Measurements from ENCODE around the gene GPR137. TPM values are rescaled to one million over a fixed set of nuclear protein-coding genes. Genes with fewer than 3 reads are reported as not detected.

Gene GPR137
- total RNA-seq, 1 donor: 18.5 TPM

GRCh38 chr11:64252003-64252872 lies 33.4 kb upstream of the GPR137 start:
- H3K27ac ChIP-seq (ENCODE audit: low read depth, low read length): peak overlapping the region; percentile 58
- H3K79me2 ChIP-seq (ENCODE audit: insufficient read depth, low read length): peaks cover 30% of the 10 kb centered on the region
- H3K27me3 ChIP-seq (ENCODE audit: insufficient read depth, low read length): no peaks in the 10 kb centered on the region
- H3K36me3 ChIP-seq (ENCODE audit: insufficient read depth, low read length): peaks cover 20% of the 10 kb centered on the region
- H2AFZ ChIP-seq (ENCODE audit: low read length): peak overlapping the region; percentile 63
- DNase-seq (ENCODE audit: insufficient read length, low spot score, missing footprints): peak; percentile 99
- TF ChIP-seq CTCF (IDR thresholded peaks at IDR 0.05; ENCODE audit: extremely low read depth, low read depth, low read length): peak; percentile 61
- peak overlapping the region; percentile 91 for H3K4me3 ChIP-seq (ENCODE audit: insufficient read depth, low read length)
- H4K20me1 ChIP-seq (ENCODE audit: insufficient read depth, low read length): no peaks in the 10 kb centered on the region
- H3K9me3 ChIP-seq (ENCODE audit: low read depth, low read length): no peaks in the 10 kb centered on the region
- peak overlapping the region; percentile 98 for H3K4me2 ChIP-seq (ENCODE audit: insufficient read depth, low read length)
- H3K4me1 ChIP-seq (ENCODE audit: insufficient read depth, low read length): peaks cover 7% of the 10 kb centered on the region

- Histone ChIP-seq H3K36me3 (ENCODE audit: insufficient read depth, low read length) (peaks cover 22% of the 10 kb centered on the region), H3K9me3 (ENCODE audit: low read depth, low read length) (no peaks in the 10 kb centered on the region), H3K27ac (ENCODE audit: low read depth, low read length) (no peak overlapping the region), H4K20me1 (ENCODE audit: insufficient read depth, low read length) (no peaks in the 10 kb centered on the region), H3K4me3 (ENCODE audit: insufficient read depth, low read length) (no peak overlapping the region), H3K27me3 (ENCODE audit: insufficient read depth, low read length) (no peaks in the 10 kb centered on the region), H2AFZ (ENCODE audit: low read length) (no peak overlapping the region), H3K79me2 (ENCODE audit: insufficient read depth, low read length) (peaks cover 30% of the 10 kb centered on the region), H3K4me1 (ENCODE audit: insufficient read depth, low read length) (peaks cover 7% of the 10 kb centered on the region), H3K4me2 (ENCODE audit: insufficient read depth, low read length) (peak overlapping the region; percentile 98)
- DNase-seq (ENCODE audit: insufficient read length, low spot score, missing footprints): peak; percentile 85
- no peak for TF ChIP-seq CTCF (IDR thresholded peaks at IDR 0.05; ENCODE audit: extremely low read depth, low read depth, low read length)
These were observed 32.6 kb upstream of the GPR137 start for GRCh38 chr11:64253043-64253442.

- no peak for TF ChIP-seq CTCF (IDR thresholded peaks at IDR 0.05; ENCODE audit: extremely low read depth, low read depth, low read length)
- Histone ChIP-seq H2AFZ (ENCODE audit: low read length) (no peak overlapping the region), H3K79me2 (ENCODE audit: insufficient read depth, low read length) (peaks cover 30% of the 10 kb centered on the region), H3K4me3 (ENCODE audit: insufficient read depth, low read length) (no peak overlapping the region), H3K27ac (ENCODE audit: low read depth, low read length) (no peak overlapping the region), H4K20me1 (ENCODE audit: insufficient read depth, low read length) (no peaks in the 10 kb centered on the region), H3K27me3 (ENCODE audit: insufficient read depth, low read length) (no peaks in the 10 kb centered on the region), H3K4me1 (ENCODE audit: insufficient read depth, low read length) (peaks cover 7% of the 10 kb centered on the region), H3K36me3 (ENCODE audit: insufficient read depth, low read length) (peaks cover 22% of the 10 kb centered on the region), H3K4me2 (ENCODE audit: insufficient read depth, low read length) (no peak overlapping the region), H3K9me3 (ENCODE audit: low read depth, low read length) (no peaks in the 10 kb centered on the region)
- DNase-seq (ENCODE audit: insufficient read length, low spot score, missing footprints): no peak
These were observed 32.2 kb upstream of the GPR137 start for GRCh38 chr11:64253481-64253880.

GRCh38 chr11:64254326-64254725 lies 31.3 kb upstream of the GPR137 start:
- Histone ChIP-seq H3K27me3 (ENCODE audit: insufficient read depth, low read length) (no peaks in the 10 kb centered on the region), H3K27ac (ENCODE audit: low read depth, low read length) (no peak overlapping the region), H3K4me2 (ENCODE audit: insufficient read depth, low read length) (no peak overlapping the region), H3K36me3 (ENCODE audit: insufficient read depth, low read length) (peaks cover 23% of the 10 kb centered on the region), H3K4me3 (ENCODE audit: insufficient read depth, low read length) (no peak overlapping the region), H2AFZ (ENCODE audit: low read length) (no peak overlapping the region), H3K4me1 (ENCODE audit: insufficient read depth, low read length) (peaks cover 7% of the 10 kb centered on the region), H3K9me3 (ENCODE audit: low read depth, low read length) (no peaks in the 10 kb centered on the region), H3K79me2 (ENCODE audit: insufficient read depth, low read length) (peaks cover 30% of the 10 kb centered on the region), H4K20me1 (ENCODE audit: insufficient read depth, low read length) (no peaks in the 10 kb centered on the region)
- TF ChIP-seq CTCF (IDR thresholded peaks at IDR 0.05; ENCODE audit: extremely low read depth, low read depth, low read length): no peak
- no peak for DNase-seq (ENCODE audit: insufficient read length, low spot score, missing footprints)

All from osteoblast (primary cell).